Activated T-helper 17 cell treated with anti-CD3 and anti-CD28 coated beads, Interleukin-2, amount 50 U/mL, for 72 hours (primary cell): ENCODE data around the gene CABS1. TPM values are rescaled to one million over a fixed set of nuclear protein-coding genes. Genes with fewer than 3 reads are reported as not detected.

Experiments used
- ATAC-seq: fragments of 150-1000 bp; cut with Tn5 transposase; replicated peaks from 2 replicates; pipeline ENCODE4 v1.10.0; 2021; ENCODE audit warnings: mild to moderate bottlenecking, moderate library complexity
- H3K27ac Mint-ChIP-seq: one replicate; pipeline ENCODE4 v1.8.0; 2022; ENCODE audit warnings: mixed read lengths
- H3K27me3 Mint-ChIP-seq: one replicate; pipeline ENCODE4 v1.8.0; 2022; ENCODE audit warnings: mixed read lengths
- H3K36me3 Mint-ChIP-seq: one replicate; pipeline ENCODE4 v1.8.0; 2022; ENCODE audit warnings: low read depth, mild to moderate bottlenecking, mixed read lengths
- H3K4me1 Mint-ChIP-seq: one replicate; pipeline ENCODE4 v1.8.0; 2022; ENCODE audit warnings: mixed read lengths
- H3K4me3 Mint-ChIP-seq: one replicate; pipeline ENCODE4 v1.8.0; 2022; ENCODE audit warnings: mild to moderate bottlenecking, mixed read lengths
- H3K9me3 Mint-ChIP-seq: one replicate; pipeline ENCODE4 v1.8.0; 2022; ENCODE audit warnings: mixed read lengths
- total RNA-seq, 2 donors: library from RNA; stranded (reverse); gene quantifications; one replicate each; pipeline ENCODE4 v1.2.3, GENCODE V29; 2022

The CABS1 gene
- not detected for total RNA-seq

- Mint-ChIP-seq H3K4me1 (no peaks in the 10 kb centered on the region), H3K9me3 (no peaks in the 10 kb centered on the region), H3K27me3 (no peaks in the 10 kb centered on the region), H3K36me3 (no peaks in the 10 kb centered on the region), H3K4me3 (no peak within 1 kb of the TSS), H3K27ac (no peak within 1 kb of the TSS)
- ATAC-seq = no peak
These were observed at the start of gene CABS1 for GRCh38 chr4:70334681-70335080. CABS1 (plus strand) TSS chr4:70334981; CDS start chr4:70335040, 59 bp downstream.

- no peaks in the 10 kb centered on the region for H3K27me3 Mint-ChIP-seq
- no peak for ATAC-seq
- no peaks in the 10 kb centered on the region for H3K36me3 Mint-ChIP-seq
- no peaks in the 10 kb centered on the region for H3K4me1 Mint-ChIP-seq
- H3K4me3 Mint-ChIP-seq = no peak overlapping the region
- no peak overlapping the region for H3K27ac Mint-ChIP-seq
- H3K9me3 Mint-ChIP-seq = peaks cover 7% of the 10 kb centered on the region
These were observed 46.1 kb upstream of the CABS1 start for GRCh38 chr4:70288651-70289050.

- H3K4me3 Mint-ChIP-seq = no peak overlapping the region
- H3K9me3 Mint-ChIP-seq = peaks cover 7% of the 10 kb centered on the region
- no peak for ATAC-seq
- H3K36me3 Mint-ChIP-seq = no peaks in the 10 kb centered on the region
- no peaks in the 10 kb centered on the region for H3K4me1 Mint-ChIP-seq
- H3K27me3 Mint-ChIP-seq = peaks cover 3% of the 10 kb centered on the region
- H3K27ac Mint-ChIP-seq = no peak overlapping the region
These were observed 43.4 kb upstream of the CABS1 start for GRCh38 chr4:70291341-70291740.

- H3K4me1 Mint-ChIP-seq = no peaks in the 10 kb centered on the region
- no peaks in the 10 kb centered on the region for H3K36me3 Mint-ChIP-seq
- no peak for ATAC-seq
- peaks cover 3% of the 10 kb centered on the region for H3K27me3 Mint-ChIP-seq
- H3K9me3 Mint-ChIP-seq = peaks cover 10% of the 10 kb centered on the region
- no peak overlapping the region for H3K4me3 Mint-ChIP-seq
- no peak overlapping the region for H3K27ac Mint-ChIP-seq
These were observed 37.2 kb upstream of the CABS1 start for GRCh38 chr4:70297576-70297975.

- no peak overlapping the region for H3K27ac Mint-ChIP-seq
- no peak overlapping the region for H3K4me3 Mint-ChIP-seq
- ATAC-seq = no peak
- H3K36me3 Mint-ChIP-seq = no peaks in the 10 kb centered on the region
- H3K4me1 Mint-ChIP-seq = no peaks in the 10 kb centered on the region
- peaks cover 10% of the 10 kb centered on the region for H3K9me3 Mint-ChIP-seq
- peaks cover 3% of the 10 kb centered on the region for H3K27me3 Mint-ChIP-seq
These were observed 36.7 kb upstream of the CABS1 start for GRCh38 chr4:70298051-70298450.

- Mint-ChIP-seq H3K36me3 (no peaks in the 10 kb centered on the region), H3K9me3 (peaks cover 6% of the 10 kb centered on the region), H3K4me3 (no peak overlapping the region), H3K27me3 (no peaks in the 10 kb centered on the region), H3K4me1 (no peaks in the 10 kb centered on the region), H3K27ac (no peak overlapping the region)
- no peak for ATAC-seq
These were observed 35.1 kb upstream of the CABS1 start for GRCh38 chr4:70299643-70300042.

GRCh38 chr4:70300215-70300614 is 34.6 kb upstream of the CABS1 start:
- Mint-ChIP-seq H3K9me3 (peaks cover 6% of the 10 kb centered on the region), H3K4me3 (no peak overlapping the region), H3K27ac (no peak overlapping the region)

GRCh38 chr4:70303090-70303489 is 31.7 kb upstream of the CABS1 start:
- no peak overlapping the region for H3K27ac Mint-ChIP-seq
- H3K4me1 Mint-ChIP-seq = no peaks in the 10 kb centered on the region
- H3K27me3 Mint-ChIP-seq = no peaks in the 10 kb centered on the region
- no peaks in the 10 kb centered on the region for H3K9me3 Mint-ChIP-seq
- no peak overlapping the region for H3K4me3 Mint-ChIP-seq
- no peak for ATAC-seq
- no peaks in the 10 kb centered on the region for H3K36me3 Mint-ChIP-seq

More at GRCh38 chr4:70300215-70300614, 34.6 kb upstream of the CABS1 start:
- Mint-ChIP-seq H3K27me3 (no peaks in the 10 kb centered on the region), H3K36me3 (no peaks in the 10 kb centered on the region), H3K4me1 (no peaks in the 10 kb centered on the region)
- no peak for ATAC-seq

GRCh38 chr4:70305601-70306000 is 29.2 kb upstream of the CABS1 start:
- no peak for ATAC-seq
- no peaks in the 10 kb centered on the region for H3K36me3 Mint-ChIP-seq
- H3K27me3 Mint-ChIP-seq = no peaks in the 10 kb centered on the region
- H3K4me1 Mint-ChIP-seq = no peaks in the 10 kb centered on the region
- H3K4me3 Mint-ChIP-seq = no peak overlapping the region
- no peaks in the 10 kb centered on the region for H3K9me3 Mint-ChIP-seq
- H3K27ac Mint-ChIP-seq = no peak overlapping the region

- H3K4me1 Mint-ChIP-seq = no peaks in the 10 kb centered on the region
- H3K27ac Mint-ChIP-seq = no peak overlapping the region
- no peak for ATAC-seq
- H3K36me3 Mint-ChIP-seq = no peaks in the 10 kb centered on the region
- no peaks in the 10 kb centered on the region for H3K9me3 Mint-ChIP-seq
- no peak overlapping the region for H3K4me3 Mint-ChIP-seq
- H3K27me3 Mint-ChIP-seq = no peaks in the 10 kb centered on the region
These were observed 28.7 kb upstream of the CABS1 start for GRCh38 chr4:70306076-70306475.

- Mint-ChIP-seq H3K4me1 (no peaks in the 10 kb centered on the region), H3K27ac (no peak overlapping the region), H3K4me3 (no peak overlapping the region), H3K9me3 (no peaks in the 10 kb centered on the region), H3K27me3 (no peaks in the 10 kb centered on the region), H3K36me3 (no peaks in the 10 kb centered on the region)
- ATAC-seq = no peak
These were observed 21.0 kb upstream of the CABS1 start for GRCh38 chr4:70313736-70314135.

GRCh38 chr4:70315928-70316327 is 18.9 kb upstream of the CABS1 start:
- H3K27ac Mint-ChIP-seq = no peak overlapping the region
- H3K36me3 Mint-ChIP-seq = no peaks in the 10 kb centered on the region
- no peaks in the 10 kb centered on the region for H3K9me3 Mint-ChIP-seq
- no peaks in the 10 kb centered on the region for H3K27me3 Mint-ChIP-seq
- no peak for ATAC-seq
- H3K4me1 Mint-ChIP-seq = no peaks in the 10 kb centered on the region
- no peak overlapping the region for H3K4me3 Mint-ChIP-seq

- no peaks in the 10 kb centered on the region for H3K9me3 Mint-ChIP-seq
- ATAC-seq = no peak
- H3K27me3 Mint-ChIP-seq = no peaks in the 10 kb centered on the region
- H3K36me3 Mint-ChIP-seq = no peaks in the 10 kb centered on the region
- H3K27ac Mint-ChIP-seq = no peak overlapping the region
- H3K4me3 Mint-ChIP-seq = no peak overlapping the region
- H3K4me1 Mint-ChIP-seq = no peaks in the 10 kb centered on the region
These were observed 8.7 kb upstream of the CABS1 start for GRCh38 chr4:70326052-70326451.

GRCh38 chr4:70336043-70336442 is 1.3 kb downstream of the CABS1 start:
- no peaks in the 10 kb centered on the region for H3K4me1 Mint-ChIP-seq
- no peak for ATAC-seq
- no peaks in the 10 kb centered on the region for H3K36me3 Mint-ChIP-seq
- H3K4me3 Mint-ChIP-seq = no peak overlapping the region
- no peaks in the 10 kb centered on the region for H3K9me3 Mint-ChIP-seq
- H3K27me3 Mint-ChIP-seq = no peaks in the 10 kb centered on the region
- H3K27ac Mint-ChIP-seq = no peak overlapping the region

GRCh38 chr4:70337886-70338420 is 3.2 kb downstream of the CABS1 start:
- no peaks in the 10 kb centered on the region for H3K36me3 Mint-ChIP-seq
- no peaks in the 10 kb centered on the region for H3K27me3 Mint-ChIP-seq
- no peak overlapping the region for H3K4me3 Mint-ChIP-seq
- H3K9me3 Mint-ChIP-seq = no peaks in the 10 kb centered on the region
- ATAC-seq = no peak
- H3K27ac Mint-ChIP-seq = no peak overlapping the region
- H3K4me1 Mint-ChIP-seq = no peaks in the 10 kb centered on the region

- Mint-ChIP-seq H3K27ac (no peak overlapping the region), H3K9me3 (no peaks in the 10 kb centered on the region), H3K36me3 (no peaks in the 10 kb centered on the region), H3K4me1 (no peaks in the 10 kb centered on the region), H3K27me3 (no peaks in the 10 kb centered on the region), H3K4me3 (no peak overlapping the region)
- ATAC-seq = no peak
These were observed 21.4 kb downstream of the CABS1 start for GRCh38 chr4:70356185-70356584.
